ENCODE results near the gene TRIM14.

DNA sequence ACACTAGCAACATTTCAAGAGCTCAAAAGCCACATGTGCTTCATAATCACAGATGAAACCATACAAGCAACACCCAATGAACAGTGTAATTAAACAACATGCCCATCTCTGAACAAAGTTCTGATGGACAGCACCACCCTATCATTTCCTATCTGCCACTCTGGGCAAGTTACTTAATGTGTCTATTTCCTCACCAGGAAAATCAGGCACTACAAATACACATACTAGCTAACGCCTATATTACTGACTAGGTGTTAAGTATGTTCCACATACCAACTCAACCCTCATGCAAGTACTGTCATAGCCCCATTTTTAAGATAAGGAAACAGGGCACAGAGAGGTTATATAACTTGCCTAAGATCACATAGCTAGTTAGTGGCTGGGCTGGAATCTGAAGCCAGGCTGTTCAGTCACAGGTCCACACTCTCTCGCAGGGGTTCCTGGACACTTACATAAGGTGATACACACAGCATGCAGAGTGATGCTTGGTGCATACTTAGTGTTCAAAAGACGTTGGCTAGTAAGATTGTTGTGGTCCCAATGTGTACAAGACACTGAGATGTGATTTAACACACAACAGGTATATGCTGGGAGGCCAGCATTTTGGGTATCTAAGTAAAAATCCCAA is 49.2 kb upstream of the TRIM14 start:
- TF ChIP-seq CTCF (IDR thresholded peaks at IDR 0.05), result no peak
- TF ChIP-seq POLR2A (IDR thresholded peaks at IDR 0.05), result no peak

All from right lobe of liver (tissue), 4 donors.